HG03571 (cell line): Measurements from ENCODE around the gene TSPAN31.

Experiments used
- ATAC-seq: cut with Tn5 transposase; IDR thresholded peaks from one replicate; pipeline ENCODE4 v1.9.1; 2021; ENCODE audit not compliant: unreplicated experiment

The TSPAN31 gene

DNA sequence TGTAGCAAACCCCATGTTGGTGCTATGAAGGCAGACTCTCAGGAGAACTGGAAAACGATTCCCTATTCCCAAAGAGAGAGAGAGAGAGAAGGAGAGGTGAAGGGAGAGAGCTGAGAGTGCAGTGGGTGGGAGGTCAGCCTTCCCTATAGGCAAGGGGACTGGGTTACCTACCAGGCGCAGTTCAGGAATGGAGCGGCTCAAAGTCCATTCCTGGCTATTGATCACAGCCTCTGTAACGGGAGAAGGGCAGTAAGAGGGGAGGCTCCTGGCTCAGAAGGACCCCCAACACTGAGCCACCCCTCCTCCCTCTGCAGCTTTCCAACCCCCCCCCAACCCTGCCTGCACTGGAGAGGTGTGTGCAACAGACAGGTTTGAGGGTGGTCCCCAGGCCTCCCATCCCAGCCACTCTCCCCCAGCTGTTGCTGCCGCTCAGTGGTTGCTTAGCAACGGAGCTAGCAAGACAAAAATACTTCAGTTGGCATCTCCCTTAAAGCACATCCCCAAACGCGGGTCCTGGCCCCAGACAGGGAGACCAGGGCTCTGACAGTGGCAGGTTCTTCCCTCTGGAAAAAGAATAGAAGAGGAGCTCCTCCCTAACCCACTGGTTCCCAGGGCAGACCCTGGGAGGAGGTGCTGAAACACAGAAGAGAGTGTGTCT lies 9.5 kb upstream of the TSPAN31 start:
- ATAC-seq: no peak

GRCh38 chr12:57735952-57736740 lies 8.7 kb upstream of the TSPAN31 start:
- ATAC-seq: no peak

DNA sequence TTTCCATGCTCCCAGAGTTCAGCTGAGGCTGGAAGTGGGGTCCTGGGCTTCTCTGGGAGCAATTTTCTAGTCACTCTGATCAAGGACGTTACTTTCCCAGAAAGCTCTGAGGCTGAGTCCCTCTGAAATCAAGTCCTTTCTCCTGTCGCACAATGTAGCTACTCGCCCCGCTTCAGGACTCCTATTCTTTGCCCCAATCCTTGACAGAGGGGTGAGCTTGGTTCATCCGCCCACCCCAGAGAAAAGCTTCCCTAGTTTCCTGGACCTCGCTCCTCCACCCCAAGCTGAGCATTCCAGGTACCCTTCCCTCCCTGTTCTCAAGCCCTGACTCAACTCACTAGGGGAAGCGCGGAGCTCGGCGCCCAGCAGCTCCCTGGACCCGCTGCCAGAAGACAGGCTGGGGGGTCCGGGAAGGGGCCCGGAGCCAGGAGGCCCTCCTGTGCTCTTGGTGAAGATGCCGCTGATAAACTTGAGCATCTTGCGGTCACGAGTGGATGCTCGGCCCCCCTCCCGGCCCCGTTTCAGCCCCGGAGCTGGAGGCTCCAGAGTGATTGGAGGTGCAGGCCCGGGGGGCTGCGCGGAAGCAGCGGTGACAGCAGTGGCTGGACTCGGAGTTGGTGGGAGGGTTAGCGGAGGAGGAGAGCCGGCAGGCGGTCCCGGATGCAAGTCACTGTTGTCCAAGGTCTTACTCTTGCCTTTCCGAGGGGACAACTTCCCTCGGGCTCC lies 7.9 kb upstream of the TSPAN31 start:
- ATAC-seq: no peak

GRCh38 chr12:57737467-57738460 lies 7.1 kb upstream of the TSPAN31 start:
- ATAC-seq: no peak

GRCh38 chr12:57738661-57739237 lies 6.1 kb upstream of the TSPAN31 start, which contains the start of gene AGAP2:
Gene AGAP2, minus strand, starts transcription at chr12:57738742. Its CDS starts 496 bp downstream, at chr12:57738246.
- no peak for ATAC-seq

DNA sequence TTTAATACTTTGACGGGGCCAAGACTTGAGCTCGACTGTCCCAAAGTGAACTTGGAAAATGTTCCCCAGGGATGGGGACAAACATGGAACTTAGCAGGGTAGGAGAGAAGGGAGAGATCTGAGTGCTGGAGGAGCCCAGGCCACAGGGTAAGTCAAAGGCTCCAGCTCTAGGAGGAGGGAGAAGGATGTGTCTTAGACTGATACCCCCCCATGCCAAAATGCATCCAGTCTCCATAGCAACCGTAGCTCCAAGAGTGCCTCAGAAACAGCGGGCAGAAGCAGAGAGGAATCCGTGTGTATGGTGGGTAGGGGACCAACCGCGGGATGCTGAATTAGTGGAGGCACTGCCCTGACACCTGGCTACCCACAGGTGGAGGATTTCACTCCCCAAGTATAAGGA lies 5.5 kb upstream of the TSPAN31 start:
- no peak for ATAC-seq

DNA sequence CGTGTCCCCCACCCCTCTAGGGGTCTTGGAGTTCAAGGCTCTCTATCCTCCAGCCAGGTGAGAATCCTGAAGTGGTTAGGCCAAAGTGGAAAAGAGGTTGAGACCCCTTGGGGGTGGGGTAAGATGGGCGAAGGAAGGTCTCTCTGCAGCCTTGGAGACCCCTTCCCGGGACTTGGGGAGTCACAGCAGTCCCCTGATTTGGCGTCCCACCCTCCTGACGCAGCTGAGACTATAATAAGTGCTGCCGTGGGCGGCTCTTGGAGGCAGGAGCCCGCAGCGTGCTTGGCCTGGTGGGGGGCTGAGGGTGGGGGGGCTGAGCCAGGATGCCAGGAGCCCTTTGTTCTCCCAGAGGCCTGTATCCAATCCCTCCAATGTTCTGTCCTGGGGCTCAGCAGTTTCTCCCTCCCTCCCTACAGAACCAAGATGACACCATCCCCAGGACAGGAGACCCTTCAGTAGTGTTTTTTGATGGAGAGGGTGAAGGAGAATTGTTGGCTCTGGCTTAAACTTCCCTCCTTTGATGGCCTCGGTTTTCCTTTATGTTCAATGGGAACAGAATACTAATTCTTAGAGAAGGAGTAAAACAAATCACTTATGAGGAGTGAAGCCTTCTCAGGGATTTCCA lies 4.8 kb upstream of the TSPAN31 start:
- ATAC-seq: no peak

DNA sequence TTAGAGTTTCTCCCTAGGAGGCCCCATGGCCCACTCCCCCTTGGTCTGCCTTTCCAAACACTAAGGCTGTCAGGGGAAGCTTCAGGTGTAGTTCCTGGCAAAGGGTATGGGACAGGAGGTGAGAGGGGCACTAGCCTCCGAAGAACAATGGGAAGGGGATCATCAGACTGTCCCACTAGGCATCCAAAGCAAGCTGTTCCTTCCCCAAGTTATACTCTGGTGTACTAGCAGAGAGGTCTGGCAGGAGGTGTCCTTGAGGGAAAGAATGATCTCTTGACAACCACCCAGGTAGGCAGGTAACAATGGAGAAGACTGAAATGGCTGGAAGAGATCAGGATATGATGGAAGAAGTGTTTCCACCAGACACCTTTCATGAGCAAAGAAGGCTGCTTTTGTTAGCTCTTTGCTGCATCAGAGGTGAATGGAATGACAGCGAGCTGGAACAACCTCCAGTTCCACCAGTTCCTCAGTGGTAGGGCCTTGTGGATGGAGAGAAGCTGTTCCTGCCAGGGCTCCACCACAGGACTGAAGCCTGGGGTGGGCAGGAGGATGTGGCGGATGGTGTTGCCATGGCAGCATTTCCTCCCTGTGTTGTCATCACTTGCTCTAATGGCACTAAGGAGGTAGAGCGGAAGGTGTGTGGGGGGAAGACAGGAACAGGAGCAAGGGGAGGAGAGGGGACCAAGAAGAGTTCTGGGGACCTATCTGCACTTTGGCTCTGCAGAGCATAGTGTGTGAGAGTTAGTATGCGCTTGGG lies 4.0 kb upstream of the TSPAN31 start:
- ATAC-seq: peak; percentile 46

DNA sequence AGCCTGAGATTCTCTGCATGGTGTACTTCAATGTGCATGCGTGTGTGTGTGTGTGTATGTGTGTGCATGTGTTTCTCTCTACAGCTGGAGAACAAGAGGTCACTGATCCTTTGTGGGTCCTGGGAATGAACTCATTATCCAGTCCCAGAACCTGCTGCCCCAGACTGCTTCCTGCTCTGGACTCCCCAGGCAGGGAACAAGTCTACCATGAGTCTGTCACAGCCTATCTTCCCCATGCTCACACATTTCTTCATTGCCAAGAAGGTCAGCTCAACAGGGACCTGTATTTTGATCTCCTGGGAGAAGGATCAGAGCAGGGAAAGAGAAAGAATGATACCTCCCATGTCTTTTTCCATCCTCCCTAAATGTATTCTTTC lies 3.4 kb upstream of the TSPAN31 start:
- ATAC-seq: no peak

GRCh38 chr12:57741844-57742738 lies 2.7 kb upstream of the TSPAN31 start:
- peak; percentile 48 for ATAC-seq

GRCh38 chr12:57743769-57744168 lies 1.1 kb upstream of the TSPAN31 start:
- no peak for ATAC-seq

- ATAC-seq: peak; percentile 36
These were observed 554 bp upstream of the TSPAN31 start for GRCh38 chr12:57744194-57744776.

DNA sequence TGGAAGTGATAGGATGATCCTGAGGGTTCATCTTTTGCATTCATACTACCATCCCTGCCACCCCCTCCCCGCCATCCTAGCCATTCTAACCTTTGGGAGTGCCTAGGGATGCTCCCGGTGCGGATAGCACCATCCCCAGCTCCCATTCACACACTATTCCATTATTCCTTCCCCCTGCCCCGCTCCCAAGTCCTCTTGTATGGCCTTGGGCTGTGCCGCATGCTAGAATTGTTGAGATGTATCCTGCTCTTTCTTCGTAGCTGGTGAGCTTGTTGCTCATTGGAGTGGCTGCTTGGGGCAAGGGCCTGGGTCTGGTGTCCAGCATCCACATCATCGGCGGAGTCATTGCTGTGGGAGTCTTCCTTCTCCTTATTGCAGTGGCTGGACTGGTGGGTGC lies 644 bp downstream of the TSPAN31 start:
- no peak for ATAC-seq

- no peak for ATAC-seq
These were observed 1.2 kb downstream of the TSPAN31 start for GRCh38 chr12:57746025-57746424.

- ATAC-seq: no peak
These were observed 4.2 kb downstream of the TSPAN31 start for GRCh38 chr12:57749061-57749460.

DNA sequence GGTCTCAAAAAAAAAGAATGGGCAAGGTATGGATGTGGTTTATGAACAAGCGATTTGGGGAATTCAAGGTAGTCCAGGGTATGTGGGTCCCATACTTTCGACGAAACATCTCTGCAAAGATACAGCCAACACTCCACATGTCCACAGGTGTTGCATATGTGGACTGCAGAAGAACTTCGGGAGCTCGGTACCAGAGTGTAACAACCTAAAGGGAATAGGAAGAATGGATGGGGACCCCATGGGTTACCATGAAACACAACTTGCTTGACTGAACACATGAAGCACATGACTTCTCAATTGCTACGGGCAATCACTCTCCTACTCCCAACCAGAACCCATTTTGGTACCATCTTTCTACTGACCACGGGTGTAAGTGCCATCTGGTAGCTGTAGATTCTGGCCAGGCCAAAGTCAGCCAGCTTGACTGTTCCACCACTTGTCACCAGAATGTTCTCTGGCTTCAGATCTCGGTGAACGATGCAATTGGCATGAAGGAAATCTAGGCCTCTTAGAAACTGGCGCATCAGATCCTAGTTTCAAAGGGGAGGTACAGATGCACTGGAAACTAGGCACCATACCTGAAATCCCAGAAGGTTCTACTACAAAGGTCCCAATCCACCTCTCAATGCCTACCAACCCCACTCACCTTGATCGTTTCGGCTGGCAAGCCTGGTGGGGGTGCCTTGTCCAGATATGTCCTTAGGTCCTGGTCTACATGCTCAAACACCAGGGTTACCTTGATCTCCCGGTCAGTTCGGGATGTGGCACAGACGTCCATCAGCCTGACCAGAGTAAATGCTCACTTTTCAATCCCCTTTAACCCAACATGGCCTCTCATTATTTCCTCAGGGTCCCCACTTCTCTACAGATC lies 6.0 kb downstream of the TSPAN31 start:
- no peak for ATAC-seq

DNA sequence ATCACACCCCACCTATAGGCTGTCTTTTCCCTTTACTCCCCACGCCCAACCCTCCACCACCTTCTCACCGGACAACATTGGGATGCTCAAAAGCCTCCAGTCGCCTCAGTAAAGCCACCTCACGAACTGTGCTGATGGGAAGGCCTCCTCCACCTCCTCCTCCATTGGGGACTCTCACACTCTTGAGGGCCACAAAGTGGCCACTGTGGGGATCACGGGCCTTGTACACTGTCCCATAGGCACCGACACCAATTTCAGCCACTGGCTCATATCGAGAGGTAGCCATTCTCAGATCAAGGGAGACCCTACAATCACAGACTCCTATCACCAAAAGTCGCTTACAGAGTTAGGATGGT lies 6.6 kb downstream of the TSPAN31 start:
- no peak for ATAC-seq
